Neuron (in vitro differentiated cells): ENCODE data around the gene NECAB2.

Experiments
- H2AFZ ChIP-seq: one replicate; pipeline ENCODE4 v1.6.1; 2013; ENCODE audit warnings: low read depth, mild to moderate bottlenecking, inconsistent platforms, low read length, moderate library complexity
- H3K27me3 ChIP-seq: one replicate; pipeline ENCODE4 v1.6.1; 2013; ENCODE audit warnings: low read length; ENCODE audit not compliant: insufficient read depth
- H3K36me3 ChIP-seq: one replicate; pipeline ENCODE4 v1.6.1; 2013; ENCODE audit warnings: low read length; ENCODE audit not compliant: insufficient read depth
- H3K4me1 ChIP-seq: one replicate; pipeline ENCODE4 v1.6.1; 2013; ENCODE audit warnings: low read length; ENCODE audit not compliant: insufficient read depth
- H3K4me3 ChIP-seq: 2 replicates; pipeline ENCODE4 v1.5.1; 2013; ENCODE audit warnings: mild to moderate bottlenecking, low read length, moderate library complexity
- H3K9me3 ChIP-seq: one replicate; pipeline ENCODE4 v1.6.1; 2013; ENCODE audit warnings: low read length

The NECAB2 gene

DNA sequence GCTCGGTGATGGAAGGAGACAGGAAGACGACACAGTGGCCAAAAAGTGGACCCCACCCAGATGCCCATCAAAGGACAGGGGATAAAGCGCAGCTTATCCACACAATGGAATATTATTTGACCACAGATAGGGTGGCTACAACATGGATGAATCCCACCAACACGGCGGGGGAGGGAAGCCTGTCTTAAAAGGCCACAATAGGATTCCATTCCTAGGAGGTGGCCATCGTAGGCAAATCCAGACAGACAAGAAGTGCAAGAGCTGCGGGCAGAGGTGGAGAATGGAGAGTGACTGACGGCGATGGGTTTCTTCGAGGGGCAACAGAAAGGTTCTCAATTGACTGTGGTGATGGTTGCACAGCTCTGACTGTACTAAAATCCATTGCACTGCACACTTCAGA lies 58.6 kb downstream of the NECAB2 start:
- Histone ChIP-seq H3K36me3 (no peaks in the 10 kb centered on the region), H3K9me3 (peaks cover 6% of the 10 kb centered on the region), H3K4me3 (no peak overlapping the region), H2AFZ (no peak overlapping the region), H3K4me1 (peaks cover 23% of the 10 kb centered on the region), H3K27me3 (no peaks in the 10 kb centered on the region)

DNA sequence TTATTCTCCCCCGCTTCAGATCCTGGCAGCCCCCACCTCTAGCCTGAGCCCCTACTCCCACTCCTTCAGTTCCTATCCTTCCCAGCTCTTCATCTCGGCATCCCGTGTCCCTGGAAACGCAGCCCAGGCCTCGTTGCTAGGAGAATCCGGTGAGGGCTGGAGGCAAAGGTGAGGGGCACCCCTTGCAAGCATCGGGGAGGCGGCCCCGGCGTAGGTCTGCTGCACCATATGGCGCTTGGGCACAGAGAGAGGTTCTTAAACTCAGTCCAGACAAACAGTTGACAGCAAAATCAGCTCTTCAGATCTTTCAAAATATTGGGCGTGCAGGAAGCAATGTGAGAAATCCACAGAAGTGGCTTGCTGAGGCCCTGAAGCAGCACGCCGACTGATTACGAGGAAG lies 59.6 kb downstream of the NECAB2 start:
- Histone ChIP-seq H3K36me3 (no peaks in the 10 kb centered on the region), H3K9me3 (no peaks in the 10 kb centered on the region), H3K4me3 (no peak overlapping the region), H2AFZ (no peak overlapping the region), H3K4me1 (peaks cover 29% of the 10 kb centered on the region), H3K27me3 (no peaks in the 10 kb centered on the region)

DNA sequence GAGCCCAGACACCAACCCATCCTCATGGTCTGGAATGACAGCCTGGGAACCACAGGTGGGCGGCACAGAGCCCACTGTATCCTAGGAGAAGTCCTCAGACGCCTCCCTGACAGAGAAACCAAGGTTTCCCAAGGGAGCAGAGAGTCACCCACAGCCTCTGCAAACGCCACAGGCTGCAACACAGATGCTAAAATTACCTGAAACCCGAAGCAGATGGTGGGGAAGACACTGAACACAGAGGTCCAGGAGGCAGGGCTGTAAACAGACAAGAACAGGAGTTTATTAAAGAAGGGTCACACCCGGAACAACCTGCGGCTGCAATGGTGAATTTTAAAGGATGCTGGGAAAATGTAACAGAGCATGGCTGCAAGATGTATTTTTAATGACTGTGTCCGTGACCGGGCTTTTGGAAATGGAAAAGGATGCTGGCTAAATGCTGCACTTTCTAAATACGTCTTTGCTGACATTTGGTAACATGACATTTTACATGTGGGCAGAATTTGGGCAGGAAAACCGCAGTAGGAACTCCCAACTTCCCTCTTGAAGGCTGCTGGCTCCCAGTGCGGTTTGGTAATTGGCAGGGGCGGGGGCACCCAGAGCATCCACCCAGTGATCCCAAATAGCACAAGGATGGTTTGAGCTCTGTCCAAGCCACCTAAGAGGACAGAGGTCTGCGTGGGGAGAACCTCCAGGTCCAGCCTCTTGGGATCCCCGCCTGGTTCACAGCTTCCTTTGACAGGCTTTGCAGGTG lies 61.4 kb downstream of the NECAB2 start:
- Histone ChIP-seq H2AFZ (no peak overlapping the region), H3K27me3 (no peaks in the 10 kb centered on the region), H3K9me3 (no peaks in the 10 kb centered on the region), H3K4me1 (peaks cover 31% of the 10 kb centered on the region), H3K36me3 (no peaks in the 10 kb centered on the region), H3K4me3 (no peak overlapping the region)

GRCh38 chr16:84031556-84031955 lies 63.5 kb downstream of the NECAB2 start:
- no peaks in the 10 kb centered on the region for H3K36me3 ChIP-seq
- peaks cover 30% of the 10 kb centered on the region for H3K4me1 ChIP-seq
- no peaks in the 10 kb centered on the region for H3K27me3 ChIP-seq

GRCh38 chr16:84032458-84033178 lies 64.6 kb downstream of the NECAB2 start:
- no peaks in the 10 kb centered on the region for H3K36me3 ChIP-seq
- no peak overlapping the region for H2AFZ ChIP-seq
- H3K9me3 ChIP-seq, result peaks cover 4% of the 10 kb centered on the region
- no peak overlapping the region for H3K4me3 ChIP-seq
- H3K4me1 ChIP-seq, result peaks cover 20% of the 10 kb centered on the region
- no peaks in the 10 kb centered on the region for H3K27me3 ChIP-seq

More at GRCh38 chr16:84031556-84031955, 63.5 kb downstream of the NECAB2 start:
- H3K9me3 ChIP-seq, result peaks cover 3% of the 10 kb centered on the region
- H3K4me3 ChIP-seq, result no peak overlapping the region
- H2AFZ ChIP-seq, result no peak overlapping the region

GRCh38 chr16:84033251-84034195 lies 65.5 kb downstream of the NECAB2 start:
- Histone ChIP-seq H2AFZ (no peak overlapping the region), H3K4me1 (peaks cover 14% of the 10 kb centered on the region), H3K4me3 (no peak overlapping the region), H3K9me3 (peaks cover 4% of the 10 kb centered on the region), H3K36me3 (no peaks in the 10 kb centered on the region), H3K27me3 (no peaks in the 10 kb centered on the region)

DNA sequence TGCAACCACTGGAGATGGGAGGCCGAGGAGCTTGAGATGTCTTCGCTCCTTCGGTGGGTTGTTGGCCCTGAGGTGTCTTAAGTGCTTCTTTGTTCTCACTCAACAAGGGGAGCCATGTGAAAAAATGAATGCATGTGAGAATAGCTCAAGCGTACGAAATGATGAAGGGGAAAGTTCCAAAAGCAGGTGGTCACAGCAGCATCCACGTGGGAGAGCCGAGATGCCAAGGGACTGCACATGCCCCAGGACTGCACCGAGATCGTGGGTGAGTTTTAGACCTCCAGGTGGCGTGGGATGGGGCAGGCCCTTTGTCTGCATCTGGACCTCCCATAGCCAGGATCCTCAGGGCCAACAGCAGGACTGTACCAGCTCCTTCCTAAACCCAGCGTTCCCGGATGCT lies 66.5 kb downstream of the NECAB2 start:
- Histone ChIP-seq H2AFZ (no peak overlapping the region), H3K4me3 (no peak overlapping the region), H3K9me3 (peaks cover 4% of the 10 kb centered on the region), H3K36me3 (no peaks in the 10 kb centered on the region), H3K4me1 (peaks cover 14% of the 10 kb centered on the region), H3K27me3 (no peaks in the 10 kb centered on the region)

DNA sequence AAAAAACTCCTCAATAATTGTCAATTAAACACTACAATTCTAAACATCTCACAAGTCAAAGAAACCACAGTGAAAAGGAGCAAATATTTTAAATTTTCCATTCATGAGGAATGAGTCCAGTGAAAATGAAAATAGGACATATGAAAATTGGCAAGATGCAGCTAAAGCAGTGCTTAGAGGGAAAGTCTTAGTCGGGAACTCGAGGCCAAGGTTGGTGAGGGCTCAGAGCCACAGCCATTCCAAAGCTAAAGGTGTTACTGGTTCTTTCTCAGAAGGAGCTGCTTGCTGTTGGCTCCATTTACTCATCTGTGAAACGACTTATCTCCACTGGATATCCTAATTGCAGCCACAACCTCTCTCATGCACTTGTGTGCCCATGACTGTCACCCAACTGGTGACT lies 68.1 kb downstream of the NECAB2 start:
- Histone ChIP-seq H2AFZ (no peak overlapping the region), H3K27me3 (no peaks in the 10 kb centered on the region), H3K4me1 (peaks cover 14% of the 10 kb centered on the region), H3K9me3 (peaks cover 4% of the 10 kb centered on the region), H3K4me3 (no peak overlapping the region), H3K36me3 (no peaks in the 10 kb centered on the region)

- Histone ChIP-seq H3K9me3 (peaks cover 4% of the 10 kb centered on the region), H3K36me3 (no peaks in the 10 kb centered on the region), H2AFZ (no peak overlapping the region), H3K4me1 (peaks cover 10% of the 10 kb centered on the region), H3K4me3 (no peak overlapping the region), H3K27me3 (no peaks in the 10 kb centered on the region)
Measured at GRCh38 chr16:84036982-84037425, 69.0 kb downstream of the NECAB2 start.

DNA sequence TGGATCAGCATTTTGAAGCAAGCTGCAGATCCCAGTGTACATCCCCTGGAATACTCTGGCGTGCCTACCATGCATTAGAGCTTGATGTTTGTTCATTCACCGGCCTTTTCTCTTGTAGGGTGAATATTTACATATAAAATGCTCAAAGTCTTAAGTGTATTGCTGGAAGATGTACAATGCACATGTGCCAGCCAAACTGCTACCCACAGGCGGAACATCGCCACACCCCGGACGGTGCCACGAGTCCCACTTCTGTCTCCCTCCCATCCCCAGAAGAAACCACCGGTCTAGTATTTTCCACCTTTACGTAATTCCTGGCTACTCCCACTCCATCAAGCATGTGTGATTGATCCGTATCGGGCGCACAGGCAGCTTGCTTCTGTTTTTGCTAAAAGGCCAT lies 70.4 kb downstream of the NECAB2 start:
- no peaks in the 10 kb centered on the region for H3K36me3 ChIP-seq
- peaks cover 5% of the 10 kb centered on the region for H3K4me1 ChIP-seq
- H3K4me3 ChIP-seq, result no peak overlapping the region
- no peaks in the 10 kb centered on the region for H3K27me3 ChIP-seq
- no peak overlapping the region for H2AFZ ChIP-seq
- H3K9me3 ChIP-seq, result peaks cover 4% of the 10 kb centered on the region

DNA sequence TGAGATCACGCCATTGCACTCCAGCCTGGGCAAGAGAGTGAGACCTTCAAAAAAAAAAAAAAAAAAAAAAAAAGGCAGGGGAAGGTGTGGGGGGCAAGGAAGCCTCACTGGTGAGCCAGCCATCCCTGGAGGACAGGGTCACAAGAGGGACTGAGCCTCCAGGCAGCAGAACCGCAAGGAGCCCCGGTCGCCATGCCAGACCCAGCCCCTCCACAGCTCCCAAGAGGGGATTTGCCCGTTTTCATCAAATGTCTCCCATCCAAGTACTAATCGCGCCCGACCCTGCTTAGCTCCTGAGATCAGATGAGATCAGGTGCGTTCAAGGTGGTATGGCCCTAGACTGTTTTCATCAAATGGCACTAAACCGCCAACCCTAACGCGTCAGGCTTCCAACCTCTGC lies 71.7 kb downstream of the NECAB2 start:
- Histone ChIP-seq H3K4me1 (peaks cover 13% of the 10 kb centered on the region), H3K9me3 (peaks cover 4% of the 10 kb centered on the region), H3K4me3 (no peak overlapping the region), H2AFZ (no peak overlapping the region), H3K27me3 (no peaks in the 10 kb centered on the region), H3K36me3 (no peaks in the 10 kb centered on the region)

DNA sequence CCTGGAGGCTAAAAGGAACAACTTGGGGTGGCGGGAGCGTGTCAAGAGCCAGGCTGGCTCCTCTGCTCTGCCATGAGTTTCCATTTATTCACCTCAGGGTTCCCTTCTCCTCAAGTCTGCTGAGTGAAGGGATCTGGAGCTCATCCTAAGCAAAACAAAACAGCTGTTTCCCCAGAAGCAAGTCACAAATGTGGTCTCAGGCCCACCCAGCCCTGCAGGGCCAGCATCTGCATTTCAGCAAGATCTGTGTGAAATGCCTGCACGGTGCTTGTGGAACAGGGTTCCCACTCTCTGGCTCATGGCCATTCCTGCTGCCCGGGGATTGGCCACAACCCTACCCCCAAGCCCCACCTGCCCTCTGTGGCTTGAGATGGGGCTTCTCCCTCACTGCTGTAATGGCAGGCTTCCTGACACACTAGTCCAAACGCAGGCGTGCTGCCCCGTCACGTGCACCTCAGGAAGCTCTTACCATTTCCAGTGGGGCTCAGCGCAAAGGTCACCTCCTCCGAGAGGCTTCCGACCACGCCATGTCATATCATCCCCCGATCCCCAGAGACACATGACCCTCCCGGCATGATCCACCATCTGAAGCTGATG lies 72.3 kb downstream of the NECAB2 start:
- Histone ChIP-seq H3K4me3 (no peak overlapping the region), H3K4me1 (peaks cover 13% of the 10 kb centered on the region), H3K27me3 (no peaks in the 10 kb centered on the region), H2AFZ (no peak overlapping the region), H3K9me3 (peaks cover 4% of the 10 kb centered on the region), H3K36me3 (no peaks in the 10 kb centered on the region)
